Astrocyte (in vitro differentiated cells and primary cell): ENCODE measurements around the gene CAMK2D. TPM values are rescaled to one million over a fixed set of nuclear protein-coding genes. Genes with fewer than 3 reads are reported as not detected.

Experiments used
- DNase-seq: peaks from one replicate; pipeline ENCODE4 v3.0.0-alpha.2; 2010; ENCODE audit warnings: low read depth
- FAIRE-seq: peaks from 2 replicates; lab custom pipeline; 2011; peaks lifted over from hg19 to GRCh38; lab: Jason Lieb, UNC
- H2AFZ ChIP-seq: 2 replicates; pipeline ENCODE4 v1.6.0; 2012; ENCODE audit warnings: low read depth, low read length, inconsistent platforms
- H3K27ac ChIP-seq: 2 replicates; pipeline ENCODE4 v1.5.1; 2011; ENCODE audit warnings: low read depth, low read length, inconsistent platforms
- H3K27me3 ChIP-seq: 2 replicates; pipeline ENCODE4 v1.6.0; 2011; ENCODE audit warnings: low read length, inconsistent platforms; ENCODE audit not compliant: insufficient read depth
- H3K36me3 ChIP-seq: 2 replicates; pipeline ENCODE4 v1.5.1; 2011; ENCODE audit warnings: low read length, inconsistent platforms; ENCODE audit not compliant: insufficient read depth
- H3K4me1 ChIP-seq: 2 replicates; pipeline ENCODE4 v1.5.1; 2011; ENCODE audit warnings: low read length, inconsistent platforms; ENCODE audit not compliant: insufficient read depth
- H3K4me2 ChIP-seq: 2 replicates; pipeline ENCODE4 v1.6.0; 2012; ENCODE audit warnings: low read length, inconsistent platforms
- H3K4me3 ChIP-seq: 2 replicates; pipeline ENCODE4 v1.5.1; 2011; ENCODE audit warnings: low read depth, mild to moderate bottlenecking, low read length, inconsistent platforms; ENCODE audit not compliant: insufficient read depth
- H3K79me2 ChIP-seq: 2 replicates; pipeline ENCODE4 v1.6.0; 2012; ENCODE audit warnings: mild to moderate bottlenecking, low read length, inconsistent platforms; ENCODE audit not compliant: insufficient read depth
- H3K9ac ChIP-seq: 2 replicates; pipeline ENCODE4 v1.6.0; 2012; ENCODE audit warnings: mild to moderate bottlenecking, low read length, inconsistent platforms
- H3K9me3 ChIP-seq: 2 replicates; pipeline ENCODE4 v1.5.1; 2012; ENCODE audit warnings: low read depth, mild to moderate bottlenecking, low read length, inconsistent platforms; ENCODE audit not compliant: insufficient read depth
- H4K20me1 ChIP-seq: 2 replicates; pipeline ENCODE4 v1.6.0; 2012; ENCODE audit warnings: low read length, inconsistent platforms; ENCODE audit not compliant: insufficient read depth
- H3K27ac Mint-ChIP-seq: one replicate; pipeline ENCODE4 v1.8.0; 2021; ENCODE audit warnings: mild to moderate bottlenecking, mixed read lengths; ENCODE audit not compliant: unreplicated experiment
- H3K27me3 Mint-ChIP-seq: one replicate; pipeline ENCODE4 v1.8.0; 2021; ENCODE audit warnings: low read depth, mixed read lengths; ENCODE audit not compliant: unreplicated experiment
- H3K36me3 Mint-ChIP-seq: one replicate; pipeline ENCODE4 v1.8.0; 2021; ENCODE audit warnings: low read depth, mixed read lengths; ENCODE audit not compliant: unreplicated experiment
- H3K4me1 Mint-ChIP-seq: one replicate; pipeline ENCODE4 v1.8.0; 2021; ENCODE audit warnings: low read depth, mixed read lengths; ENCODE audit not compliant: unreplicated experiment
- H3K4me3 Mint-ChIP-seq: one replicate; pipeline ENCODE4 v1.8.0; 2021; ENCODE audit warnings: mild to moderate bottlenecking, moderate library complexity, mixed read lengths; ENCODE audit not compliant: unreplicated experiment
- H3K9me3 Mint-ChIP-seq: one replicate; pipeline ENCODE4 v1.8.0; 2021; ENCODE audit warnings: mild to moderate bottlenecking, mixed read lengths; ENCODE audit not compliant: unreplicated experiment
- CTCF ChIP-seq: IDR thresholded peaks from 2 replicates; pipeline ENCODE4 v1.5.1; 2011; ENCODE audit warnings: low read depth, mild to moderate bottlenecking, inconsistent platforms, low read length, moderate library complexity; ENCODE audit not compliant: insufficient read depth
- EZH2 ChIP-seq: IDR thresholded peaks from 2 replicates; pipeline ENCODE4 v1.6.1; 2012; ENCODE audit warnings: mild to moderate bottlenecking, low read length, inconsistent platforms; ENCODE audit not compliant: insufficient read depth
- total RNA-seq: library from RNA; stranded (reverse); gene quantifications from 2 replicates; pipeline ENCODE4 v1.2.1, GENCODE V29; 2021

CAMK2D gene
- total RNA-seq, 1 donor from 2014 or later, result 80.8 TPM

DNA sequence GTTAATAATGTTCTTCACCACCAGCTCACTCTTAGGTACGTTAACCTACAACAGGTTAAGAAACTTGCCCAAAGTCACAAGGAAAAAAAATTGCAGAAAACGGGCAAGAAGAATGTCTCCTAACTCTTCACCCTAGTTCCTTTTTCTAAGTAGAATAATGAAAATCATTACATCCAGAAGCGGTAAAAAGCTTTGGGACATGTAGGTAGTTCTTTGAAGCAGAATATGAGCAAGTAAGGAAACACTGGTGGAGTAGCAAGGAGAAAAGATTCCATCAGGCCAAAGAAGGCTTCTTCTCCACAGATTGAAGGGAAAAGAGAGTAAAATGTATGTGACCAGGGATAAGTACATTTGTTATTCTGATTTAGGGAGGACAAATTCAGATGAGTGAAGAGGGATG lies 4.1 kb downstream of the CAMK2D start:
- peaks cover 27% of the 10 kb centered on the region for H3K4me1 Mint-ChIP-seq
- no peaks in the 10 kb centered on the region for H3K36me3 Mint-ChIP-seq
- no peaks in the 10 kb centered on the region for H3K27me3 ChIP-seq
- H3K9ac ChIP-seq, result peak overlapping the region; percentile 60
- H3K27me3 Mint-ChIP-seq, result no peaks in the 10 kb centered on the region
- no peaks in the 10 kb centered on the region for H4K20me1 ChIP-seq
- no peak overlapping the region for H2AFZ ChIP-seq
- H3K36me3 ChIP-seq, result peaks cover 6% of the 10 kb centered on the region
- no peaks in the 10 kb centered on the region for H3K9me3 ChIP-seq
- TF ChIP-seq CTCF (no peak), EZH2 (no peak)
- peak overlapping the region; percentile 98 for H3K4me2 ChIP-seq
- DNase-seq, result no peak
- no peak for FAIRE-seq
- peaks cover 83% of the 10 kb centered on the region for H3K79me2 ChIP-seq
- peak overlapping the region; percentile 46 for H3K27ac ChIP-seq
- peak overlapping the region; percentile 29 for H3K4me3 Mint-ChIP-seq
- H3K9me3 Mint-ChIP-seq, result no peaks in the 10 kb centered on the region
- H3K27ac Mint-ChIP-seq, result peak overlapping the region; percentile 73
- peaks cover 29% of the 10 kb centered on the region for H3K4me1 ChIP-seq
- H3K4me3 ChIP-seq, result peak overlapping the region; percentile 86

GRCh38 chr4:113756005-113756410 lies 5.5 kb downstream of the CAMK2D start:
- H3K9me3 Mint-ChIP-seq, result no peaks in the 10 kb centered on the region
- peak; percentile 96 for FAIRE-seq
- peak; percentile 89 for DNase-seq
- H3K4me1 ChIP-seq, result peaks cover 29% of the 10 kb centered on the region
- H4K20me1 ChIP-seq, result no peaks in the 10 kb centered on the region
- H3K27me3 Mint-ChIP-seq, result no peaks in the 10 kb centered on the region
- H3K9ac ChIP-seq, result no peak overlapping the region
- peak overlapping the region; percentile 21 for H3K4me3 Mint-ChIP-seq
- H3K27ac Mint-ChIP-seq, result no peak overlapping the region
- no peaks in the 10 kb centered on the region for H3K36me3 Mint-ChIP-seq
- H3K36me3 ChIP-seq, result peaks cover 7% of the 10 kb centered on the region
- peak overlapping the region; percentile 54 for H3K4me2 ChIP-seq
- H3K79me2 ChIP-seq, result peaks cover 92% of the 10 kb centered on the region
- no peak overlapping the region for H2AFZ ChIP-seq
- H3K4me1 Mint-ChIP-seq, result peaks cover 27% of the 10 kb centered on the region
- H3K4me3 ChIP-seq, result no peak overlapping the region
- H3K27me3 ChIP-seq, result no peaks in the 10 kb centered on the region
- H3K9me3 ChIP-seq, result no peaks in the 10 kb centered on the region
- TF ChIP-seq CTCF, result no peak
- TF ChIP-seq EZH2, result no peak
- peak overlapping the region; percentile 0 for H3K27ac ChIP-seq

- no peak overlapping the region for H3K27ac Mint-ChIP-seq
- DNase-seq (no peak), FAIRE-seq (no peak)
- H3K4me3 Mint-ChIP-seq, result no peak overlapping the region
- Histone ChIP-seq H3K9ac (no peak overlapping the region), H3K27me3 (no peaks in the 10 kb centered on the region), H3K79me2 (peaks cover 70% of the 10 kb centered on the region), H3K4me3 (no peak overlapping the region), H3K4me1 (peaks cover 4% of the 10 kb centered on the region), H3K36me3 (peaks cover 7% of the 10 kb centered on the region), H3K27ac (no peak overlapping the region), H3K9me3 (no peaks in the 10 kb centered on the region), H3K4me2 (no peak overlapping the region), H2AFZ (no peak overlapping the region), H4K20me1 (peaks cover 7% of the 10 kb centered on the region)
- H3K27me3 Mint-ChIP-seq, result no peaks in the 10 kb centered on the region
- H3K36me3 Mint-ChIP-seq, result peaks cover 4% of the 10 kb centered on the region
- TF ChIP-seq CTCF (no peak), EZH2 (no peak)
- H3K4me1 Mint-ChIP-seq, result peaks cover 15% of the 10 kb centered on the region
- no peaks in the 10 kb centered on the region for H3K9me3 Mint-ChIP-seq
These were observed 10.8 kb downstream of the CAMK2D start for GRCh38 chr4:113750734-113751133.
